GM12892 (cell line): ENCODE measurements around the gene KRTAP4-6. TPM values are rescaled to one million over a fixed set of nuclear protein-coding genes. Genes with fewer than 3 reads are reported as not detected.
"Not testable (repeated sequence)": the region's sequence is repeated elsewhere in the genome, so short reads cannot be mapped to it uniquely, and the experiment has no call there.

ENCODE experiments used
- DNase-seq: peaks from one replicate; pipeline ENCODE4 v3.0.0; 2011; ENCODE audit not compliant: insufficient read length
- FAIRE-seq: peaks from 2 replicates; lab custom pipeline; 2011; peaks lifted over from hg19 to GRCh38; lab: Jason Lieb, UNC
- POLR2A ChIP-seq: IDR thresholded peaks from 2 replicates; pipeline ENCODE4 v1.6.1; 2011; ENCODE audit warnings: low read depth, low read length, control low read depth
- POLR2AphosphoS5 ChIP-seq: IDR thresholded peaks from 2 replicates; pipeline ENCODE4 v1.6.1; 2011; ENCODE audit warnings: low read depth, low read length, control low read depth
- TAF1 ChIP-seq: IDR thresholded peaks from 2 replicates; pipeline ENCODE4 v1.6.1; 2011; ENCODE audit warnings: low read depth, mild to moderate bottlenecking, control low read depth, low read length, borderline replicate concordance
- polyA plus RNA-seq: library from polyadenylated mRNA; unstranded; fragments of >200 nt; gene quantifications from one replicate; pipeline ENCODE4 v1.2.1, GENCODE V29; 2012; ENCODE audit warnings: missing spikeins, inconsistent platforms; ENCODE audit not compliant: missing spikeins

KRTAP4-6 gene
- not detected for polyA plus RNA-seq

DNA sequence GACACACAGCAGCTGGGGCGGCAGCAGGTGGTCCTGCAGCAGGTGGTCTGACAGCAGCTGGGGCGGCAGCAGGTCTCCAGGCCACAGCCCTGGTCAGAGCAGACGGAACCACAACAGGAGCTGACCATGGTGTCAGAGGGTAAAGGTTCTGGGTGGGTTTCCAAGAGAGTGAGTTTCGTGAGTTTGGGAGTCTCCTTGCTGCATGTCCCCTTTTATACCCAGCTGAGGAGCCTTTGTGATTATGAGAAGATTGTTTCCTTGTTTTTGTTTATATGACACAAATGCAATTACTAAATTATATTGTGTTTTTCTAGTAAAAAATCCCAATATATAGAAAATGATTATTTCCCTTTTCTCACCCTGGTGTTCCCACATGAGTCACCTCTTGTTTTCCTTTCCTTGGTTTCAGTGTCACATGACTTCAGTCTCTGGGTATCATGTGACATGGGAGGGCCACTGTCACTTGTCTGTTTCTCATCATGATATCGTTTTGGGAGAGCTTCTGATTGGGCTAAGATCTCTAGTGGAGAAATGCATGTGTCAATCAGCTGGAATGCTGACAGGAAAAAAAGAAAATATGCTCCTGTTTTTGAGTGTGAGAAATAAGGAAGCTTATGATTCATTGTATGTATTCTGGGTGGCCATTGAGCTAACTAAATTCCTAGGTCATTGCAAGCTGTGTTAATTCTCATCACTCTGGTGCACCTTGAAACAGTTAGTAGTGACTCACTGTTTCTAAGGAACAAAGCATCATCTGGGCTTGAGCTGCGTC is at the start of gene KRTAP4-6:
TSS of gene KRTAP4-6 (minus strand) at position 185 of the 772 bp plus-strand sequence. CDS start at position 128, 57 bp downstream.
- FAIRE-seq: no peak
- no peak for TF ChIP-seq TAF1
- TF ChIP-seq POLR2A: no peak
- no peak for TF ChIP-seq POLR2AphosphoS5
- DNase-seq: no peak

DNA sequence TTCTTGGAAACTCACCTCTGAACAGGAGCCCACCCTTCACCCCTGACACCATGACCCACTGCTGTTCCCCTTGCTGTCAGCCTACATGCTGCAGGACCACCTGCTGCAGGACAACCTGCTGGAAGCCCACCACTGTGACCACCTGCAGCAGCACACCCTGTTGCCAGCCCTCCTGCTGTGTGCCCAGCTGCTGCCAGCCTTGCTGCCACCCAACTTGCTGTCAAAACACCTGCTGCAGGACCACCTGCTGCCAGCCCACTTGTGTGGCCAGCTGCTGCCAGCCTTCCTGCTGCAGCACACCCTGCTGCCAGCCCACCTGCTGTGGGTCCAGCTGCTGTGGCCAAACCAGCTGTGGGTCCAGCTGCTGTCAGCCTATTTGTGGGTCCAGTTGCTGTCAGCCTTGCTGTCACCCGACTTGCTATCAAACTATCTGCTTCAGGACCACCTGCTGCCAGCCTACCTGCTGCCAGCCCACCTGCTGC is 49.5 kb upstream of the KRTAP4-6 start, which contains the start of gene KRTAP9-1:
TSS of gene KRTAP9-1 (plus strand) at position 51 of the 482 bp plus-strand sequence. CDS start at position 51, 0 bp downstream.
- DNase-seq, FAIRE-seq: not testable (repeated sequence)

DNA sequence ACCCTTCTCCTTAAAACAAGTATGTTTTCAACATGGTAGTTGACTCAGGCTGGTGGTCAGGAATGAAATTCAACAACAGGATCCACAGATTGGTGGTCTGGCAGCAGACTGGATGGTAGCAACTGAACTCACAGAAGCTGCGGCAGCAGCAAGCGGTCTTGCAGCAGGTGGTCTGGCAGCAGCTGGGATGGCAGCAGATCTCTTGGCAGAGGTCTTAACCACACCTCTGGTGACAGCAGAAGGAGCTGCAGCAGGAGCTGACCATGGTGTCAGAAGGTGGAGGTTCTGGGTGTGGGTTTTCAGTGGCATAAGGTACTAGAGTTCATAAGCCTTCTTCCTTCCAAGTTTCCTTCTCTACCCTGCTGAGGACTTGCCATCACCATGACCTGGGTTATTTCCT is 46.5 kb upstream of the KRTAP4-6 start:
- no peak for TF ChIP-seq TAF1
- no peak for TF ChIP-seq POLR2AphosphoS5
- no peak for TF ChIP-seq POLR2A
- DNase-seq: no peak
- FAIRE-seq: no peak

DNA sequence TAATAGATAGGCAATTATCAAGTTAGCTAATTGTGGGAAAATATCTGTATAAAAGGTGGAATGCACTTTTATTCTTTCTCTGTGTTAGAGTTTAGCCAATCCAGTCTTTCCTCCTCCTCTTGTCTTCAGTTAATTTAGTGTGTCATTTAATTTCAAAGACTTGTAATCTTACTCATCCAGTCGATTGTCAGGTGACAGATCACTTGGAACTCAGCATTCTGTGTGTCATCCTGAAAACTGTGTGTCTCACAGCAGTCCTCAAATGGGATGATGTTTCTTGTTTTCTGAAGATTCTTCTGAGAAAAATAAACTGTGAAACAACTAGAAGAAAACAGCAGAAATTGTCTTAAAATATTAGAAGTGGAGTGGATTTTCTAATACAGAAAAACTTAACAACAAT is 44.7 kb upstream of the KRTAP4-6 start:
- DNase-seq (no peak), FAIRE-seq (no peak)
- TF ChIP-seq POLR2A (no peak), TAF1 (no peak), POLR2AphosphoS5 (no peak)

DNA sequence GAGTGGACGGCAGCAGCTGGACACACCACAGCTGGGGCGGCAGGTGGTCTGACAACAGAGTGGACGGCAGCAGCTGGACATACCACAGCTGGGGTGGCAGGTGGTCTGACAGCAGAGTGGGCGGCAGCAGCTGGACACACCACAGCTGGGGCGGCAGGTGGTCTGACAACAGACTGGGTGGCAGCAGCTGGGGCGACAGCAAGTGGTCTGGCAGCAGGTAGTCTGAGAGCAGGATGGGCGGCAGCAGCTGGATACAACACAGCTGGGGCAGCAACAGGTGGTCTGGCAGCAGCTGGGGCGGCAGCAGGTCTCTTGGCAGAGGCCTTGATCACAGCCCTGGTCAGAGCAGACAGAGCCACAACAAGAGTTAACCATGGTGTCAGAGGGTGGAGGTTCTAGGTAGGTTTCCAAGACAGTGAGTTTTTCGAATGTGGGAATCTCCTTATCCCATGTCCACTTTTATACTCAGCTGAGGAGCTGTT is 44.2 kb upstream of the KRTAP4-6 start, which contains the start of gene KRTAP4-1:
TSS of gene KRTAP4-1 (minus strand) at position 432 of the 482 bp plus-strand sequence. CDS start at position 375, 57 bp downstream.
- DNase-seq (no peak), FAIRE-seq (no peak)
- TF ChIP-seq POLR2AphosphoS5: no peak
- no peak for TF ChIP-seq POLR2A
- no peak for TF ChIP-seq TAF1

DNA sequence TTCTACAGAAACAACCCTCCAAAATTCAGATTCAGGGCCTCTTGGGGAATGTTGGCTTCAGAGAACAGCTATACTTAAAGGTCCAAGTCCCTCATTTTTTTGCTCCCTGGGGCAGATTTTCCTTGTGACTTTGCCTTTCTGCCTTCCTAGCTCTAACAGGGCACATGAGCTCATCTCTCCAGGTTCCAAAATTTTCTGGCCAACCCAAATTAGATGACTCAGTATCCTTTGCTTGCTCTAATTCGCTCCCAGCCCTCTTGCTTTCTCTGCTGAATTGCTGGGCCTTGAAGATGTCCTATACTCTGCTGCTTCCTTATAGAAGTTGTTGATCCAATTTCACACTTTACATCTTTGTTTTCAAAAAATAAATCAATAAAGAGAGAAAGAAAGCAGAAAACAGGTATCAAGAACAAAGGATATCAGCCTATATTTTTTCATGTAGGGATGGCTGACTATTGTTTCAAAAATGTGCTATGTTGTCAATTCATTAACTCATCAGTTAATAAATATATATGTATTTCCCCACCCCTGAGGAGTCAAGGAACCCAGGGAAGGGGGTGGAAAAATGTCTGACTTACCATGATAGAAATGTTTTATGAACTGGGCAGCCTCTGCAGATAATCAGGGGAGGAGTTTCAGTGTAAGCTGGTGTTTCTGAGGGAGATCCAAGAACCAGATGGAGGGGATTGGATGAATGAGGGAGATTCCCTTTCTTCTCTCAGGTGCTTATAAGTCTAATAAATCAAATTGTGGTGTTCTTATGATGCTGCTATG is 38.7 kb upstream of the KRTAP4-6 start:
- FAIRE-seq: no peak
- no peak for DNase-seq
- TF ChIP-seq POLR2AphosphoS5 (no peak), POLR2A (no peak), TAF1 (no peak)

DNA sequence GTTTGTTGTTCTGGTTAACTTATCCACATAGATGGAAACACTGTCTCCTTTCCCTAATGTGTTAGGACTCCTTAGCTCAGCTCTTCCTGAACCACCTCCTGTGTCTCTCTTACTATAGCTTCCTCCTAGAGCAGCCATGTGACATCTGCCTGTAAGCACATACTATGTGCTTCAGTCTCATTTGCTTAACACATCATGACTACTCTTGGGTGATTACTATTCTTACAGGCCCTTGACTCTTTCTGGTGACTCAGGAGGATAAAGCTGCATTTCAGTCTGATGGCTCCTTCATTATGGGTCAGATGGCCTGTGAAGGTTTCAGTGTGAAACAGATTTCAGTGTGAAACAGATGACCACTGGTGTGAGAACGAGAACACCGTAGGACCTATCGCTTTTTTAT is 38.0 kb upstream of the KRTAP4-6 start:
- no peak for FAIRE-seq
- no peak for DNase-seq
- TF ChIP-seq POLR2AphosphoS5 (no peak), TAF1 (no peak), POLR2A (no peak)

DNA sequence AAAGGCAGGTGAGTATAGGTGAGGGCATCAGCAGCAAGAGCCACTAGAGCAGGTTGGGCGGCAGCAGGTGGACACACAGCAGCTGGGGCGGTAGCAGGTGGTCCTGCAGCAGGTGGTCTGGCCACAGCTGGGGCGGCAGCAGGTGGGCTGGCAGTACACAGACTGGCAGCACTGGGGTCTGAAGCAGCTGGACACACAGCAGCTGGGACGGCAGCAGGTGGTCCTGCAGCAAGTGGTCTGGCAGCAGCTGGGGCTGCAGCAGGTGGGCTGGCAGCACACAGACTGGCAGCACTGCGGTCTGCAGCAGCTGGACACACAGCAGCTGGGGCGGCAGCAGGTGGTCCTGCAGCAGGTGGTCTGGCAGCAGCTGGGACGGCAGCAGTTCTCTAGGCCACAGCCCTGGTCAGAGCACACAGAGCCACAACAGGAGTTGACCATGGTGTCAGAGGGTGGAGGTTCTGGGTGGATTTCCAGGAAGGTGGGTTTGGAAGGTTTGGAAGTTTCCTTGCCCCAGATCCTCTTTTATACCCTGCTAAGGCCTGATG is 37.5 kb upstream of the KRTAP4-6 start, which contains the start of gene KRTAP4-2:
TSS of gene KRTAP4-2 (minus strand) at position 495 of the 545 bp plus-strand sequence. CDS start at position 438, 57 bp downstream.
- no peak for FAIRE-seq
- no peak for TF ChIP-seq POLR2A
- TF ChIP-seq POLR2AphosphoS5: no peak
- no peak for TF ChIP-seq TAF1
- DNase-seq: no peak

DNA sequence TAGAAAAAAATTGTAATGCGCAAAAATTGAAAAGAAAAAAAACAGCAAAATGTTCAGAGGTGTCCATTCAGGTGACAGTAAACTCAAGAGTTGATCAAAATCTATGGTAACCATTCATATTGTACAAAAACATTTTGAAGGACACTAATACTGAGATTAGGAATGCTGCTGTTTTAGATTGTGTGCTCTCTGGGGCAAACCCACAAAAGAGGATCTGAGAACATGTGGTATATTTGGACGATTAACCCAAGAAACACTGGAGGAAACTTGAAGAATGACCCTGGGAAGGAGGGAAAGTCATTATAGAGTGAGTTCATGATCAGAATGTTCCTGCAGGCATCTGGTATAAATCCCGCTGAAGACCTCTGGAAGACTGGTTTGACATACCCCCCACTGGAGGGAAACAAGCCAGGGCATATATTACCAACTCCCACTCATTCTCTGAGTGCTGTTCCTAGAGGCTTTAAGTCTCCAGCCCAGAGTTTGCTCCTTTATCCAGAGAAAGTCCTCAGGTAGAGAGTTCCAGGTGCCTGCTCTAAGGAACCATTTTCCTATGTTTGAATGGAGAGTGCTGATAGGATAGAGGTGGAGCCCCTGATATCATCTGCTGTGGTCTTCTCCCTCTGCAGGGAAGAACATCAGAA is 36.5 kb upstream of the KRTAP4-6 start:
- DNase-seq (no peak), FAIRE-seq (no peak)
- no peak for TF ChIP-seq POLR2A
- TF ChIP-seq TAF1: no peak
- no peak for TF ChIP-seq POLR2AphosphoS5

DNA sequence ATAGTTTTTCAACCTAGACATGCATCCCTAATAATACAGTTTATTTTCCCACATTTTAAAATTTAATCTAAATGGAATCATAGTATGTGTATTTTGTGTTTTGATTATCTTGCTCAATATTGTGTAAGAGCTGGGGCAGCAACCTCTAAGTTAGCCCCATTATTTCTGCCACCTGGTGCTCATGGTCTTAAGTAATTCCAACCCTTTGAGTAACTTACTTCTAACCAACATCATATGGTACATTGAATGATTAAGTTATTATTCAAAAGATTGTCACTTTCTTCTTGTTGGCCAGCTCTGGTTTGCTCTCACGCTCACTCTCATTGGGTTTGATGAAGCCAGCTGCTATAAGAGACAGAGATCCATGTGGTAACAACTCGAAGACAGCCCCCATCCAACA is 31.5 kb upstream of the KRTAP4-6 start:
- TF ChIP-seq POLR2AphosphoS5 (no peak), TAF1 (no peak), POLR2A (no peak)
- DNase-seq (no peak), FAIRE-seq (no peak)
